ENCODE measurements around the gene STX11. TPM values are rescaled to one million over a fixed set of nuclear protein-coding genes. Genes with fewer than 3 reads are reported as not detected.

STX11 gene
- total RNA-seq, 1 experiment from 2014 or later, result 1.1 TPM

- no peak for DNase-seq (ENCODE audit: unreplicated experiment)
- ChIA-PET CTCF (interaction anchor here (0.6 to 1.3 kb wide), 3 partner anchors 14 to 257 kb away, joined by 4 to 6 read pairs (median 5); no protein-coding TSS in a partner anchor), POLR2A (interaction anchor here (0.6 to 1.4 kb wide), 5 partner anchors 41 to 201 kb away, joined by 3 to 4 read pairs (median 3); no protein-coding TSS in a partner anchor)
- Mint-ChIP-seq H3K27ac (ENCODE audit: low read depth, unreplicated experiment) (no peak overlapping the region), H3K36me3 (ENCODE audit: insufficient read depth, unreplicated experiment) (no peaks in the 10 kb centered on the region), H3K4me1 (ENCODE audit: insufficient read depth, unreplicated experiment) (no peaks in the 10 kb centered on the region), H3K27me3 (ENCODE audit: insufficient read depth, unreplicated experiment) (no peaks in the 10 kb centered on the region), H3K4me3 (ENCODE audit: unreplicated experiment) (no peak overlapping the region), H3K9me3 (ENCODE audit: unreplicated experiment) (peaks cover 7% of the 10 kb centered on the region)
- TF ChIP-seq, protein P1, sequence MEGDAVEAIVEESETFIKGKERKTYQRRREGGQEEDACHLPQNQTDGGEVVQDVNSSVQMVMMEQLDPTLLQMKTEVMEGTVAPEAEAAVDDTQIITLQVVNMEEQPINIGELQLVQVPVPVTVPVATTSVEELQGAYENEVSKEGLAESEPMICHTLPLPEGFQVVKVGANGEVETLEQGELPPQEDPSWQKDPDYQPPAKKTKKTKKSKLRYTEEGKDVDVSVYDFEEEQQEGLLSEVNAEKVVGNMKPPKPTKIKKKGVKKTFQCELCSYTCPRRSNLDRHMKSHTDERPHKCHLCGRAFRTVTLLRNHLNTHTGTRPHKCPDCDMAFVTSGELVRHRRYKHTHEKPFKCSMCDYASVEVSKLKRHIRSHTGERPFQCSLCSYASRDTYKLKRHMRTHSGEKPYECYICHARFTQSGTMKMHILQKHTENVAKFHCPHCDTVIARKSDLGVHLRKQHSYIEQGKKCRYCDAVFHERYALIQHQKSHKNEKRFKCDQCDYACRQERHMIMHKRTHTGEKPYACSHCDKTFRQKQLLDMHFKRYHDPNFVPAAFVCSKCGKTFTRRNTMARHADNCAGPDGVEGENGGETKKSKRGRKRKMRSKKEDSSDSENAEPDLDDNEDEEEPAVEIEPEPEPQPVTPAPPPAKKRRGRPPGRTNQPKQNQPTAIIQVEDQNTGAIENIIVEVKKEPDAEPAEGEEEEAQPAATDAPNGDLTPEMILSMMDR (IDR thresholded peaks at IDR 0.05; ENCODE audit: unreplicated experiment), result no peak
- intact Hi-C loops (cut with micrococcal nuclease), result no loop called here
- no TSS peak for BruUV-seq (replicated peaks)
Measured at GRCh38 chr6:144223686-144224085, 73.4 kb downstream of the STX11 start.

DNA sequence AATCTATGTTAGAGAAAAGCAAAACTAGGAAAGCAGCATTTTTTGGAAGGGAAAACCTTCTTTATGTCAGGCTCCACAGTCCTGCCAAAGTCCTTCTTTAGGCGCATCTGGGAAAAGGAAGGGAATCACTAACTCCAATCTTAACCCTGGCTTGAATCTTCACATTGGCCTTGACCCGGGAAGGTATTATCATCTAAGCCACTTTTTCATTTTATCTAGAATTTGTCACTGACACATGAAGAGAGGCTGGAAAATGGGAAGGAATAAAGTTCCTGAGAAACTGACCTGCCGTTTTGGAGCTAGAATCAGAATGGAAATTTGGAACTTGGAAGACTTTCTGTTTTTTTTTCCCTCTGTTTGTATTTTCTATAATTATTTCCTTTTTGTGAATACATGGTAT is 81.4 kb downstream of the STX11 start:
- ChIA-PET POLR2A (no interaction called here), CTCF (interaction anchor here (0.6 to 1.2 kb wide), 2 partner anchors 13 to 20 kb away, joined by 3 read pairs; no protein-coding TSS in a partner anchor)
- Mint-ChIP-seq H3K4me3 (ENCODE audit: unreplicated experiment) (no peak overlapping the region), H3K9me3 (ENCODE audit: unreplicated experiment) (peaks cover 7% of the 10 kb centered on the region), H3K27me3 (ENCODE audit: insufficient read depth, unreplicated experiment) (no peaks in the 10 kb centered on the region), H3K4me1 (ENCODE audit: insufficient read depth, unreplicated experiment) (no peaks in the 10 kb centered on the region), H3K36me3 (ENCODE audit: insufficient read depth, unreplicated experiment) (no peaks in the 10 kb centered on the region), H3K27ac (ENCODE audit: low read depth, unreplicated experiment) (no peak overlapping the region)
- TF ChIP-seq, protein P1 (IDR thresholded peaks at IDR 0.05; ENCODE audit: unreplicated experiment), result no peak
- intact Hi-C loops (cut with micrococcal nuclease), result no loop called here
- no TSS peak for BruUV-seq (replicated peaks)
- DNase-seq (ENCODE audit: unreplicated experiment), result no peak

DNA sequence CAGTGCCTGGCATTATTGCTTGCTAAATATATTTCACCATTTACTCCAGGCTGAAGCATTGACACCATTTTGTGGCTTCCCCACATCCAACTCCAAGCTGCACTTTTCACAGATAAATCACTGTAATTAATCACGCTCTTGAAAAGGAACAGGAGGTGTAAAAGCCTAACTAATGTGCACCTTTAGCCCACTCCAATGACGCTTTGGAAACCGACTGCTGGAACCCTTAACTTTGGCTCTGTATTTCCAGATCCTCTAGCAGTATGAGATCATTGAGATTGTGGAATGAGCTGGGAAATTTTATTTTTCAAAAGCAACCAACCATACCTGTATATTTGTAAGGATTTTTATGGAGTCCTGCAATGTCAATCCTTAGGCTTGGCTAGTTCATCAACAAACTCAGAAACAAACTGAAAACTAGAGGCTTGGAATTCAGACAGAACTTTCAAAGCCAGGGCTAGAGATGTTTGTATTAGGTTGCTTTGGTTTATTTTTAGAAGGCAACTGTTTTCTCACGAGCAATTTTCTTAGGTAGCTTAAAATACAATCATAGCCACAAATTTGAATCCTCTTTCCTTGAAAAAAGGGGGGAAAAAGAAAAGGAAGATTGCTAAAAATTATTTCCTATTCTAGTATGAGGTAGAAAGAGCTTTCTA is 82.0 kb downstream of the STX11 start:
- ChIA-PET POLR2A (interaction anchor here (0.6 kb wide), 1 partner anchor 53 kb away, joined by 3 read pairs; no protein-coding TSS in a partner anchor), CTCF (interaction anchor here (0.6 to 1.2 kb wide), 3 partner anchors 14 to 78 kb away, joined by 3 to 4 read pairs (median 3); no protein-coding TSS in a partner anchor)
- no peaks in the 10 kb centered on the region for H3K4me1 Mint-ChIP-seq (ENCODE audit: insufficient read depth, unreplicated experiment)
- no peak overlapping the region for H3K27ac Mint-ChIP-seq (ENCODE audit: low read depth, unreplicated experiment)
- no peak overlapping the region for H3K4me3 Mint-ChIP-seq (ENCODE audit: unreplicated experiment)
- peaks cover 7% of the 10 kb centered on the region for H3K9me3 Mint-ChIP-seq (ENCODE audit: unreplicated experiment)
- no peak for DNase-seq (ENCODE audit: unreplicated experiment)
- TF ChIP-seq, protein P1 (IDR thresholded peaks at IDR 0.05; ENCODE audit: unreplicated experiment), result no peak
- no TSS peak for BruUV-seq (replicated peaks)
- H3K36me3 Mint-ChIP-seq (ENCODE audit: insufficient read depth, unreplicated experiment), result no peaks in the 10 kb centered on the region
- H3K27me3 Mint-ChIP-seq (ENCODE audit: insufficient read depth, unreplicated experiment), result no peaks in the 10 kb centered on the region
- intact Hi-C loops (cut with micrococcal nuclease), result no loop called here

DNA sequence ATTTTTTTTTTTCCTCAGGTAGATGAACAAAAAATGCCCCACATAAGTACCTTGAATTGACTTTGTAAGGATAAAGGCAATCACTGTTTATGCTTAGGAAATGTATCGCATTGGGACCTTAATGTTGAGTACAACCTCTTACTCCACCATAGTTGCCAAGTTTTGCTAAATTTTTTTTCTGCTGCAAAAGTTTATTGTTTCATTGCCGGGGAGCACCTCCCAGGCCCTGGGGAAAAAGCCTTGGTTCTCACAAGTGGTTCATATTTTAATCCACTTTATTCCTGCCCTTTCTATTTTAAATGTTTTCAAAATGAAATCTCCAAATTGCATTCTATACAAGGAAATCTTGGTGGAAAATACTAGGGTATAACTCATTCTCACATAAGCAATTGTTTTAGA is 82.5 kb downstream of the STX11 start:
- BruUV-seq (replicated peaks), result no TSS peak
- Mint-ChIP-seq H3K4me1 (ENCODE audit: insufficient read depth, unreplicated experiment) (no peaks in the 10 kb centered on the region), H3K27me3 (ENCODE audit: insufficient read depth, unreplicated experiment) (no peaks in the 10 kb centered on the region), H3K36me3 (ENCODE audit: insufficient read depth, unreplicated experiment) (no peaks in the 10 kb centered on the region), H3K27ac (ENCODE audit: low read depth, unreplicated experiment) (no peak overlapping the region), H3K4me3 (ENCODE audit: unreplicated experiment) (no peak overlapping the region), H3K9me3 (ENCODE audit: unreplicated experiment) (peaks cover 2% of the 10 kb centered on the region)
- ChIA-PET POLR2A (interaction anchor here (0.6 kb wide), 1 partner anchor 53 kb away, joined by 3 read pairs; no protein-coding TSS in a partner anchor), CTCF (interaction anchor here (0.6 to 0.7 kb wide), 2 partner anchors 70 to 77 kb away, joined by 3 to 4 read pairs; no protein-coding TSS in a partner anchor)
- TF ChIP-seq, protein P1 (IDR thresholded peaks at IDR 0.05; ENCODE audit: unreplicated experiment), result no peak
- intact Hi-C loops (cut with micrococcal nuclease), result no loop called here
- no peak for DNase-seq (ENCODE audit: unreplicated experiment)
